AG09319 (cell line): ENCODE data around the gene MRPS31.

Experiments
- DNase-seq: peaks from one replicate; pipeline ENCODE4 v3.0.0-alpha.2; 2010; ENCODE audit warnings: low read depth; ENCODE audit errors: extremely low read depth
- TF ChIP-seq, protein P1 (sequence below): IDR thresholded peaks from 2 replicates; pipeline ENCODE4 v1.5.1; 2011; ENCODE audit warnings: low read depth, mild to moderate bottlenecking, inconsistent platforms, low read length, moderate library complexity

MRPS31 gene

DNA sequence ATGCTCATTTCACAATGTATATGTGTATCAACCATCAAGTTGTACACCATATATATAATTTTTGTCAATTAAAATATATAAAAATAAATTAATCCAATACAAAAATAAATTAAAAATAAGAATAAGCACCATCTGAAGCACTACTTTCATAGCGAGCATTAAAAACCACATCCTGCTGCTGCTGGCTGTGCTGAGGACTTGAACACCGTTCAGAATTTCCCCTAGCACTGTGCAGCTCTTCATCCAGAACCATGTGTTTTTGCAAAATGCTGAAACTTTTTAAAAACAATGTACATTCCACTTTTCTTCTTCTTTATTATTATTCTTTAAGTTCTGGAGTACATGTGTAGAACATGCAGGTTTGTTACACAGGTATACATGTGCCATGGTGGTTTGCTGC lies 64.6 kb downstream of the MRPS31 start:
- TF ChIP-seq, protein P1, sequence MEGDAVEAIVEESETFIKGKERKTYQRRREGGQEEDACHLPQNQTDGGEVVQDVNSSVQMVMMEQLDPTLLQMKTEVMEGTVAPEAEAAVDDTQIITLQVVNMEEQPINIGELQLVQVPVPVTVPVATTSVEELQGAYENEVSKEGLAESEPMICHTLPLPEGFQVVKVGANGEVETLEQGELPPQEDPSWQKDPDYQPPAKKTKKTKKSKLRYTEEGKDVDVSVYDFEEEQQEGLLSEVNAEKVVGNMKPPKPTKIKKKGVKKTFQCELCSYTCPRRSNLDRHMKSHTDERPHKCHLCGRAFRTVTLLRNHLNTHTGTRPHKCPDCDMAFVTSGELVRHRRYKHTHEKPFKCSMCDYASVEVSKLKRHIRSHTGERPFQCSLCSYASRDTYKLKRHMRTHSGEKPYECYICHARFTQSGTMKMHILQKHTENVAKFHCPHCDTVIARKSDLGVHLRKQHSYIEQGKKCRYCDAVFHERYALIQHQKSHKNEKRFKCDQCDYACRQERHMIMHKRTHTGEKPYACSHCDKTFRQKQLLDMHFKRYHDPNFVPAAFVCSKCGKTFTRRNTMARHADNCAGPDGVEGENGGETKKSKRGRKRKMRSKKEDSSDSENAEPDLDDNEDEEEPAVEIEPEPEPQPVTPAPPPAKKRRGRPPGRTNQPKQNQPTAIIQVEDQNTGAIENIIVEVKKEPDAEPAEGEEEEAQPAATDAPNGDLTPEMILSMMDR = no peak
- no peak for DNase-seq

- TF ChIP-seq, protein P1 = no peak
- no peak for DNase-seq
Observed at GRCh38 chr13:40697711-40698110, 73.3 kb downstream of the MRPS31 start.

DNA sequence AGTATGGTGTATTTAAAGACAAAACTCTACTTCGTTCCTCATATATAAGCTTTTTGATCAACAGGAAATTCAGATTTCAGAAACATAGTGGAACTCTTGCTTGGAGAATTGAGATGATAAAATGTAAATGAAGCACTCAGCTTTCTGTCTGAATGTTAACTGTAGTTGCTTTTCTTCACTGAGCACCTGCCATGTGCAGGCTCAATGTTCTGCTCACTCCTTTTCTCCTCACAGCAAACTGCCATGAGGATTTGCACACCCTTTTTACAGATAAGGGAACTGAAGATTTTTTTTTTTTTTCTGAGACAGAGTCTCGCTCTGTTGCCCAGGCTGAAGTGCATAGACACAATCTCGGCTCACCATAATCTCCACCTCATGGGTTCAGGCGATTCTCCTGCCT lies 76.6 kb downstream of the MRPS31 start:
- DNase-seq = no peak
- TF ChIP-seq, protein P1 = no peak

DNA sequence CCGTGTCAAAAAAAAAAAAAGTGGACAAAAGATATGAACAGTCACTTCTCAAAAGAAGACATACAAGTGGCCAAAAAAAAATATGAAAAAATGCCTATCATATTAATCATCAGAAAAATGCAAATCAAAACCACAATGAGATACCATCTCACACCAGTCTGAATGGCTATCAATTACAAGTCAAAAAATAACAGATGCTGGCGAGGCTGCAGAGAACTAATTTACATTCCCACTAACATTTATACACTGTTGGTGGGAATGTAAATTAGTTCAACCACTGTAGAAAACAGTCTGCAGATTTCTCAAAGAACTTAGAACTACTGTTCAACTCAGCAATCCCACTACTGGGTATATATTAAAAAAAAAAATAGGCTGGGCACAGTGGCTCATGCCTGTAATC lies 78.0 kb downstream of the MRPS31 start:
- no peak for DNase-seq
- TF ChIP-seq, protein P1 = no peak

- TF ChIP-seq, protein P1 = no peak
Observed at GRCh38 chr13:40688781-40689180, 82.2 kb downstream of the MRPS31 start.

DNA sequence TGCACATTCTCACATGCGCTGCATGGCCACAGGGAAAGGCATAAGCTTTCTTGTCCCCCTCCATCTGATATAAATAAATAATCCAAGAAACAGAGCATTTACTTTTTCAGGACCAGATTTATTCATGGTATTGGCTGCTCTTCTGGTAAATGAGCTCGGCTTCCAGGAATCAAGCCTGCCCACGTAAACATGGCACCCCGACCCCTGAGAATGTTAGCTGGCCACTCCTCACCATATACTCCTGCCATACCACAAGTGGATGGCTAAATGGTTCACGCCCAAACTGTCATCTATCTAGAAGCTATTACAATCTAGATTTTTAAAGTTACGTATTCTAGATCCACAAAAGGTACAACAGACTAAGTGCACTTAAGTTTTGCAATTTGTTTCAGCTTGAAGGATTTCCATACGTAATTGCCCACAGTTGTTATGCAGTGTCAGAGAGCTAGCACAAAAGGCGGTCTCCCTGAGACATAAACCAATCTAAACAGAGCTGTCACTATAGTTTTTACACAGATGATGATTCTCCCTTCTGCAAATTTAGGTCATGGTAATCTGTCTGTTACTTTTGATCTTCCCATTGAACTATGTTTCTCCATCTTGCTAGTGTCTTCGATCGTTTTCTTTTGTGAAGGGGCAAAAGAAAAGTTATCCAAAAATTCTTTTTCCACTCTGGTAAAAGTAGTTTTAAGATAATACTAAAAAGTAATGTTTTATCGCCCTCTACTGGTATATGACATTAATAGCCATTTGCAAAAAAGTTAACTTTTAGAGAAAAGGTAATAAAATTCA lies 88.3 kb downstream of the MRPS31 start:
- TF ChIP-seq, protein P1 = peak; percentile 46
- DNase-seq = no peak

More at GRCh38 chr13:40688781-40689180, 82.2 kb downstream of the MRPS31 start:
- no peak for DNase-seq

GRCh38 chr13:40681341-40682146 lies 89.4 kb downstream of the MRPS31 start:
- TF ChIP-seq, protein P1 = no peak
- DNase-seq = no peak
